Measurements from ENCODE around the gene TUBD1. TPM values are rescaled to one million over a fixed set of nuclear protein-coding genes. Genes with fewer than 3 reads are reported as not detected.
A peak's percentile ranks its signal among the peaks of the same experiment; 100 is the strongest.

Gene TUBD1
- total and polyA plus RNA-seq, 2 of the 13 experiments (the other 11 are each of a cell fraction or from before 2014, with no cell fraction given), result 18.2 to 25.9 TPM

DNA sequence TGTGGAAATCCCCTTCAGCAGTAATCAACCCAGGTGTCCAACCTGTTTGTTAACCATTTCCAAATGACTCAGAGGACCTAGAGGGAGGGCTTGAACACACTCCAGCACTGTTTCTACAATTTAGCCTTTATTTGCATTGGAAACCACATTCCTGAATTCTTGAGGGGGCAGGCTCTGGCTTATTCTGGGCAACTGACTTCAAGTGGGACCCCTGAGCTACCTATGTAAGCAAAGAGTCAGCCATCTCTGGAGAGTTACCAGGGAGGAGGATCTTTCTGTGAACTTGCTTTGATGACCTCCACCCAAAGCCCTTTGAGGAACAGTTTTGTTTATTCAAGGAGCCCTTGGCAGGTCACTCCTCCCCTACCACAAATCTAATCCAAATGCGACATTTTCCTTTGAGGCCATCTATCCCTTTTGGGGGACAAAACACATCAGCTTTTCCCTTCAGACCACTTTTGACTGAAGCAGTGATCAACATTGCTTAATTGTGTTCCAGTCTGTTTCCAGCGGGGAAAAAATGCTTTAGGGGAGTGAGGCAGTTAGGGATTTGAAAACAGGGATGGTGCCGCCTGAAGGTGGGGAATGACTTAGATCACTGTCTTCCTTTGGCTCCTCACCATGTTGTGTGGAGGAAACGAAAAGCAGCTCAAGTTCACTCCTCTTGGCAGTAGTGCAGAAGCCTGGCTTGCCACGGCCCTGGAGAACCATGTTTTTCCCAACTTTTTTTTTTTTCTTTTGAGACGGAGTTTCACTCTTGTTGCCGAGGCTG is 46.2 kb downstream of the TUBD1 start (continued):
- TF ChIP-seq, protein P1, sequence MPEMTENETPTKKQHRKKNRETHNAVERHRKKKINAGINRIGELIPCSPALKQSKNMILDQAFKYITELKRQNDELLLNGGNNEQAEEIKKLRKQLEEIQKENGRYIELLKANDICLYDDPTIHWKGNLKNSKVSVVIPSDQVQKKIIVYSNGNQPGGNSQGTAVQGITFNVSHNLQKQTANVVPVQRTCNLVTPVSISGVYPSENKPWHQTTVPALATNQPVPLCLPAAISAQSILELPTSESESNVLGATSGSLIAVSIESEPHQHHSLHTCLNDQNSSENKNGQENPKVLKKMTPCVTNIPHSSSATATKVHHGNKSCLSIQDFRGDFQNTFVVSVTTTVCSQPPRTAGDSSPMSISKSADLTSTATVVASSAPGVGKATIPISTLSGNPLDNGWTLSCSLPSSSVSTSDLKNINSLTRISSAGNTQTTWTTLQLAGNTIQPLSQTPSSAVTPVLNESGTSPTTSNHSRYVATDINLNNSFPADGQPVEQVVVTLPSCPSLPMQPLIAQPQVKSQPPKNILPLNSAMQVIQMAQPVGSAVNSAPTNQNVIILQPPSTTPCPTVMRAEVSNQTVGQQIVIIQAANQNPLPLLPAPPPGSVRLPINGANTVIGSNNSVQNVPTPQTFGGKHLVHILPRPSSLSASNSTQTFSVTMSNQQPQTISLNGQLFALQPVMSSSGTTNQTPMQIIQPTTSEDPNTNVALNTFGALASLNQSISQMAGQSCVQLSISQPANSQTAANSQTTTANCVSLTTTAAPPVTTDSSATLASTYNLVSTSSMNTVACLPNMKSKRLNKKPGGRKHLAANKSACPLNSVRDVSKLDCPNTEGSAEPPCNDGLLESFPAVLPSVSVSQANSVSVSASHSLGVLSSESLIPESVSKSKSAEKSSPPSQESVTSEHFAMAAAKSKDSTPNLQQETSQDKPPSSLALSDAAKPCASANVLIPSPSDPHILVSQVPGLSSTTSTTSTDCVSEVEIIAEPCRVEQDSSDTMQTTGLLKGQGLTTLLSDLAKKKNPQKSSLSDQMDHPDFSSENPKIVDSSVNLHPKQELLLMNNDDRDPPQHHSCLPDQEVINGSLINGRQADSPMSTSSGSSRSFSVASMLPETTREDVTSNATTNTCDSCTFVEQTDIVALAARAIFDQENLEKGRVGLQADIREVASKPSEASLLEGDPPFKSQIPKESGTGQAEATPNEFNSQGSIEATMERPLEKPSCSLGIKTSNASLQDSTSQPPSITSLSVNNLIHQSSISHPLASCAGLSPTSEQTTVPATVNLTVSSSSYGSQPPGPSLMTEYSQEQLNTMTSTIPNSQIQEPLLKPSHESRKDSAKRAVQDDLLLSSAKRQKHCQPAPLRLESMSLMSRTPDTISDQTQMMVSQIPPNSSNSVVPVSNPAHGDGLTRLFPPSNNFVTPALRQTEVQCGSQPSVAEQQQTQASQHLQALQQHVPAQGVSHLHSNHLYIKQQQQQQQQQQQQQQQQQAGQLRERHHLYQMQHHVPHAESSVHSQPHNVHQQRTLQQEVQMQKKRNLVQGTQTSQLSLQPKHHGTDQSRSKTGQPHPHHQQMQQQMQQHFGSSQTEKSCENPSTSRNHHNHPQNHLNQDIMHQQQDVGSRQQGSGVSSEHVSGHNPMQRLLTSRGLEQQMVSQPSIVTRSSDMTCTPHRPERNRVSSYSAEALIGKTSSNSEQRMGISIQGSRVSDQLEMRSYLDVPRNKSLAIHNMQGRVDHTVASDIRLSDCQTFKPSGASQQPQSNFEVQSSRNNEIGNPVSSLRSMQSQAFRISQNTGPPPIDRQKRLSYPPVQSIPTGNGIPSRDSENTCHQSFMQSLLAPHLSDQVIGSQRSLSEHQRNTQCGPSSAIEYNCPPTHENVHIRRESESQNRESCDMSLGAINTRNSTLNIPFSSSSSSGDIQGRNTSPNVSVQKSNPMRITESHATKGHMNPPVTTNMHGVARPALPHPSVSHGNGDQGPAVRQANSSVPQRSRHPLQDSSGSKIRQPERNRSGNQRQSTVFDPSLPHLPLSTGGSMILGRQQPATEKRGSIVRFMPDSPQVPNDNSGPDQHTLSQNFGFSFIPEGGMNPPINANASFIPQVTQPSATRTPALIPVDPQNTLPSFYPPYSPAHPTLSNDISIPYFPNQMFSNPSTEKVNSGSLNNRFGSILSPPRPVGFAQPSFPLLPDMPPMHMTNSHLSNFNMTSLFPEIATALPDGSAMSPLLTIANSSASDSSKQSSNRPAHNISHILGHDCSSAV (CRISPR knock-in tag; IDR thresholded peaks at IDR 0.05; ENCODE audit: borderline replicate concordance), result no peak
- peak; percentile 87 for TF ChIP-seq ZNF746 (CRISPR knock-in tag; IDR thresholded peaks at IDR 0.05)
- no peak for TF ChIP-seq ZSCAN22 (CRISPR knock-in tag; IDR thresholded peaks at IDR 0.05)
- TF ChIP-seq ZSCAN9 (CRISPR knock-in tag; IDR thresholded peaks at IDR 0.05; ENCODE audit: borderline replicate concordance), result no peak
- no peak for TF ChIP-seq ZNF253 (CRISPR knock-in tag; IDR thresholded peaks at IDR 0.05; ENCODE audit: borderline replicate concordance)
- TF ChIP-seq, protein P2, sequence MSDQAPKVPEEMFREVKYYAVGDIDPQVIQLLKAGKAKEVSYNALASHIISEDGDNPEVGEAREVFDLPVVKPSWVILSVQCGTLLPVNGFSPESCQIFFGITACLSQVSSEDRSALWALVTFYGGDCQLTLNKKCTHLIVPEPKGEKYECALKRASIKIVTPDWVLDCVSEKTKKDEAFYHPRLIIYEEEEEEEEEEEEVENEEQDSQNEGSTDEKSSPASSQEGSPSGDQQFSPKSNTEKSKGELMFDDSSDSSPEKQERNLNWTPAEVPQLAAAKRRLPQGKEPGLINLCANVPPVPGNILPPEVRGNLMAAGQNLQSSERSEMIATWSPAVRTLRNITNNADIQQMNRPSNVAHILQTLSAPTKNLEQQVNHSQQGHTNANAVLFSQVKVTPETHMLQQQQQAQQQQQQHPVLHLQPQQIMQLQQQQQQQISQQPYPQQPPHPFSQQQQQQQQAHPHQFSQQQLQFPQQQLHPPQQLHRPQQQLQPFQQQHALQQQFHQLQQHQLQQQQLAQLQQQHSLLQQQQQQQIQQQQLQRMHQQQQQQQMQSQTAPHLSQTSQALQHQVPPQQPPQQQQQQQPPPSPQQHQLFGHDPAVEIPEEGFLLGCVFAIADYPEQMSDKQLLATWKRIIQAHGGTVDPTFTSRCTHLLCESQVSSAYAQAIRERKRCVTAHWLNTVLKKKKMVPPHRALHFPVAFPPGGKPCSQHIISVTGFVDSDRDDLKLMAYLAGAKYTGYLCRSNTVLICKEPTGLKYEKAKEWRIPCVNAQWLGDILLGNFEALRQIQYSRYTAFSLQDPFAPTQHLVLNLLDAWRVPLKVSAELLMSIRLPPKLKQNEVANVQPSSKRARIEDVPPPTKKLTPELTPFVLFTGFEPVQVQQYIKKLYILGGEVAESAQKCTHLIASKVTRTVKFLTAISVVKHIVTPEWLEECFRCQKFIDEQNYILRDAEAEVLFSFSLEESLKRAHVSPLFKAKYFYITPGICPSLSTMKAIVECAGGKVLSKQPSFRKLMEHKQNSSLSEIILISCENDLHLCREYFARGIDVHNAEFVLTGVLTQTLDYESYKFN (CRISPR knock-in tag; conservative IDR thresholded peaks at IDR 0.05), result peak; percentile 84
- TF ChIP-seq ZNF354B (CRISPR knock-in tag; IDR thresholded peaks at IDR 0.05), result no peak
- no peak for TF ChIP-seq SNRNP70 (IDR thresholded peaks at IDR 0.05; ENCODE audit: low read depth, low read length)
- TF ChIP-seq ZNF549 (CRISPR knock-in tag; IDR thresholded peaks at IDR 0.05), result no peak
- TF ChIP-seq, protein P3, sequence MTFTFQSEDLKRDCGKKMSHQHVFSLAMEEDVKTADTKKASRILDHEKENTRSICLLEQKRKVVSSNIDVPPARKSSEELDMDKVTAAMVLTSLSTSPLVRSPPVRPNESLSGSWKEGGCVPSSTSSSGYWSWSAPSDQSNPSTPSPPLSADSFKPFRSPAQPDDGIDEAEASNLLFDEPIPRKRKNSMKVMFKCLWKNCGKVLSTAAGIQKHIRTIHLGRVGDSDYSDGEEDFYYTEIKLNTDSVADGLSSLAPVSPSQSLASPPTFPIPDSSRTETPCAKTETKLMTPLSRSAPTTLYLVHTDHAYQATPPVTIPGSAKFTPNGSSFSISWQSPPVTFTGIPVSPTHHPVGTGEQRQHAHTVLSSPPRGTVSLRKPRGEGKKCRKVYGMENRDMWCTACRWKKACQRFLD (CRISPR knock-in tag; IDR thresholded peaks at IDR 0.05; ENCODE audit: borderline replicate concordance), result no peak; the same call in 1 of the 2 replicates
- TF ChIP-seq, protein P4, sequence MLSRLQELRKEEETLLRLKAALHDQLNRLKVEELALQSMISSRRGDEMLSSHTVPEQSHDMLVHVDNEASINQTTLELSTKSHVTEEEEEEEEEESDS (CRISPR knock-in tag; IDR thresholded peaks at IDR 0.05; ENCODE audit: borderline replicate concordance), result peak; percentile 85; the same call in 1 of the 2 replicates
- peak; percentile 73; the same call in 1 of the 2 replicates for TF ChIP-seq SIX1 (CRISPR knock-in tag; IDR thresholded peaks at IDR 0.05; ENCODE audit: borderline replicate concordance)
- peak; percentile 72 for TF ChIP-seq PHF21A (CRISPR knock-in tag; IDR thresholded peaks at IDR 0.05)
- peak; percentile 18; the same call in 1 of the 2 replicates for TF ChIP-seq ZNF292 (CRISPR knock-in tag; IDR thresholded peaks at IDR 0.05; ENCODE audit: borderline replicate concordance, low read depth)
- no peak for TF ChIP-seq SUZ12 (IDR thresholded peaks at IDR 0.05; ENCODE audit: low read depth, low read length)
- TF ChIP-seq ZFP62 (CRISPR knock-in tag; IDR thresholded peaks at IDR 0.05), result no peak
